ENCODE results near the gene TCEAL2. TPM values are rescaled to one million over a fixed set of nuclear protein-coding genes. Genes with fewer than 3 reads are reported as not detected.
A peak's percentile ranks its signal among the peaks of the same experiment; 100 is the strongest.
"Not testable (repeated sequence)": the region's sequence is repeated elsewhere in the genome, so short reads cannot be mapped to it uniquely, and the experiment has no call there.

The TCEAL2 gene
- total and polyA plus RNA-seq, 3 experiments from 2014 or later = 0.33 TPM; not detected in 2

DNA sequence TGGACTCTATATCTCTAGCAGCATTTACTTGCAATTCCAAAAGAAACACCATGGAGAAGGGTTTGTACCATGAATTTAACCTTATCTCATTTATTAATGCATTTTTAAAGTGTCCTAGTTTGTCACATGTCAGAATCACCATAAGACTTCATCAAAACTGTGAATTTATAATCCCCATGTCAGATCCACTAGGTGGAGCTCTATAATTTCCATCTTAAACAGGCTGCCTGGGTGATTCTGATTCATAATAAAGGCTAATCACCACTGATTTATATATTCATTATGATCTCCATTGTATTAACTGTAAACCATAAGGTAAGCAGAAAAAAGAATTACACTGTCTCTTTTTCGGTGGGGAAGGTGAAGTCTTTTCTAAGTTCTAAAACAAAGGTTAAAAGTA is 4.0 kb downstream of the TCEAL2 start:
- Histone ChIP-seq H3K27me3 (ENCODE audit: insufficient read depth, low read length, poor library complexity, severe bottlenecking) (no peaks in the 10 kb centered on the region), H3K27ac (ENCODE audit: low read depth, low read length) (no peak overlapping the region), H3K4me1 (ENCODE audit: insufficient read depth, low read length) (no peaks in the 10 kb centered on the region), H3K36me3 (ENCODE audit: insufficient read depth, low read length) (no peaks in the 10 kb centered on the region), H3K4me3 (ENCODE audit: low read length) (no peak overlapping the region), H3K9me3 (ENCODE audit: low read length) (no peaks in the 10 kb centered on the region)
- Mint-ChIP-seq H3K9me3 (peaks cover 0 to 2% (median 0%) of the 10 kb centered on the region in 5 donors), H3K27ac (no peak overlapping the region), H3K36me3 (no peaks in the 10 kb centered on the region), H3K4me3 (no peak overlapping the region), H3K27me3 (peaks cover 19 to 37% of the 10 kb centered on the region in 2 donors), H3K4me1 (peaks cover 2 to 8% (median 5%) of the 10 kb centered on the region in 3 donors)
- ChIA-PET CTCF (no interaction called here), POLR2A (no interaction called here)
- DNase-seq = no peak

DNA sequence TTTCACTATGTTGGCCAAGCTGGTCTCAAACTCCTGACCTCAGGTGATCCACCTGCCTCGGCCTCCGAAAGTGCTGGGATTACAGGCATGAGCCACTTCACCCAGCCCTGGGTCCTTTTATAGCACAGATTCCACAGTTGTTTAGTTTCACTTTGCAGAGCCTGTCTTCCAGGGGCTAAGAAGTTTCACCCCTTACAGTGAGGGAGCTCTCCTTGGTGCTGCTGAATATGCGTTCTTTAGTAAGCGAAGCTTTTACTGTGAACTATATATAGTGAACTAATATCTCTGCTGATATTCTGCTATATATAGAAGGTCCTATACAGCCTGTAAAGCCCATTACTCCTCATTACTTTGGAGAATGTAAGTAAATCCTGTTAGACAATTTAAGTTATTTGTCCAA is 12.6 kb downstream of the TCEAL2 start:
- H3K27ac ChIP-seq (ENCODE audit: low read depth, low read length) = no peak overlapping the region
- no peaks in the 10 kb centered on the region for H3K9me3 ChIP-seq (ENCODE audit: low read length)
- DNase-seq = no peak
- H3K4me1 Mint-ChIP-seq = peaks cover 0 to 3% (median 0%) of the 10 kb centered on the region in 3 donors
- H3K4me3 ChIP-seq (ENCODE audit: low read length) = no peak overlapping the region
- no peak overlapping the region for H3K27ac Mint-ChIP-seq
- no peaks in the 10 kb centered on the region for H3K9me3 Mint-ChIP-seq
- H3K27me3 ChIP-seq (ENCODE audit: insufficient read depth, low read length, poor library complexity, severe bottlenecking) = no peaks in the 10 kb centered on the region
- CTCF ChIA-PET = no interaction called here
- POLR2A ChIA-PET = no interaction called here
- H3K36me3 ChIP-seq (ENCODE audit: insufficient read depth, low read length) = no peaks in the 10 kb centered on the region
- H3K36me3 Mint-ChIP-seq = no peaks in the 10 kb centered on the region
- H3K27me3 Mint-ChIP-seq = peaks cover 20 to 24% of the 10 kb centered on the region in 2 donors
- no peaks in the 10 kb centered on the region for H3K4me1 ChIP-seq (ENCODE audit: insufficient read depth, low read length)
- no peak overlapping the region for H3K4me3 Mint-ChIP-seq

DNA sequence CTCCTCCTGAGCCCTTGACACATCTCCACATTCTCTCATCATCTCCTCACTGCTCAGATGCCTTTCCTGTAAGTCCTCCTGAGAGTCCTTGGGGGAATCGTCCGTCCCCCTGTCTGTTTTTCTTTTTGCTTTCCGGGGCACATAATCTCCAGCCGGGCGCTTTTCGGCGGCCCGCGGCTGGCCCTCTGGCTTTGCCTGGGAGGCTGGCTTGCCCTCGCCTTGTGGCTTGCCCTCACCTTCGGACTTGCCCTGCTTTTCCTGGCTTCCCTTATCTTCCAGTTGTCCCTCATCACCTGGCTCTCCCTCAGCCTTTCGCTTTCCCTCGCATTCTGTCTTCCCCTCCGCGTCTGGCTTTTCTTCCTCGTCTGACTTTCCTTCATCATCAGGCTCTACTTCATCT is 15.4 kb downstream of the TCEAL2 start:
- POLR2A ChIA-PET; H3K4me3 ChIP-seq (ENCODE audit: low read length); H3K9me3 ChIP-seq (ENCODE audit: low read length); CTCF ChIA-PET; H3K9me3 Mint-ChIP-seq; H3K36me3 Mint-ChIP-seq; H3K27me3 ChIP-seq (ENCODE audit: insufficient read depth, low read length, poor library complexity, severe bottlenecking); H3K4me1 Mint-ChIP-seq; H3K4me3 Mint-ChIP-seq; H3K4me1 ChIP-seq (ENCODE audit: insufficient read depth, low read length); H3K36me3 ChIP-seq (ENCODE audit: insufficient read depth, low read length); DNase-seq; H3K27ac ChIP-seq (ENCODE audit: low read depth, low read length): not testable (repeated sequence)
- H3K27me3 Mint-ChIP-seq = peaks cover 24 to 36% of the 10 kb centered on the region in 2 donors
- H3K27ac Mint-ChIP-seq = peak overlapping the region in 1 of 8 donors; percentile 12

DNA sequence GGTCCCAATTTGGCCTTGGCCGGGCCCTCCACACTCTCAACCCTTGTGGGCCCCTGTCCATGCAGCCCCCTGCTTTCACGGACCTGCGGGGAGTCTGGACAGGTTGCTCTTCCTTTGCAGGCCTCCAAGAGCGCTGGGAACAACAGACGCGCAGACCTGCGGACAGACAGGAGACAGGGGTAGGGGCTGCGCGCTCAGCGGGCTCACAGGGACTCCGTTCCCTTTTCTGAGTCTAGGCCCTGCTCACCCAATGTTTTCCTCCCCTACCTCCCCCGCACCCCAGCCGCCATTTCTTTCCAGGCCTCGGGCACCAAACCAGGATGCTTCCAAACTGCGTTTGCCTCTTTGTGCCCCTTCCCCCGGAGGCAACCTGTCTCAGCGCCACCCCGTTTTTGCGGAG is 16.2 kb downstream of the TCEAL2 start:
- H3K9me3 ChIP-seq (ENCODE audit: low read length); H3K27me3 ChIP-seq (ENCODE audit: insufficient read depth, low read length, poor library complexity, severe bottlenecking); H3K4me3 Mint-ChIP-seq; H3K36me3 ChIP-seq (ENCODE audit: insufficient read depth, low read length); H3K9me3 Mint-ChIP-seq; H3K4me1 ChIP-seq (ENCODE audit: insufficient read depth, low read length); H3K4me3 ChIP-seq (ENCODE audit: low read length); CTCF ChIA-PET; H3K27ac Mint-ChIP-seq; H3K27ac ChIP-seq (ENCODE audit: low read depth, low read length); H3K36me3 Mint-ChIP-seq; H3K4me1 Mint-ChIP-seq; DNase-seq; POLR2A ChIA-PET: not testable (repeated sequence)
- peaks cover 24 to 33% of the 10 kb centered on the region in 2 donors for H3K27me3 Mint-ChIP-seq

DNA sequence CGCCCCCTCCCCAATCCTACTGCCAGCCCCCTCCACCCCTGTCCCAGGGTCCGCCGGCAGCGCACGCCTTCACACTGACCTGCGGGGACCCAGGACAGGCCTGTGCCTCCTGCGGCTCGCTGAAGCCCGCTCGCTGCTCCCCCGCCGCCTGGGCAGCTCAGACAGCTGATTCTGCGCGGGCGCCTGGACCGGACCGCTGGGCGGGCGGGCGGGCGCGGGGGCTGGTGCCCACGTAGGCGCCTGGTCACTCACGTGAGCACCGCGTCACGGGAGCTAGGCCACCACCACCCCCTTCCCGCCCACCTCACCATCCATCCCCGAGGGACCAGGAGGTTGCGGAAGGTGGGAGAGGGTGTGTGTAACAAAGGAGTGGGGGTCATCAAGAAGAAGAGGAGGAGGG is 16.8 kb downstream of the TCEAL2 start, which contains the start of gene TCEAL6:
Gene TCEAL6, minus strand, starts transcription at position 208 of the 400 bp plus-strand sequence.
- H3K36me3 ChIP-seq (ENCODE audit: insufficient read depth, low read length); H3K27ac ChIP-seq (ENCODE audit: low read depth, low read length); CTCF ChIA-PET; H3K4me1 Mint-ChIP-seq; H3K9me3 ChIP-seq (ENCODE audit: low read length); DNase-seq; H3K4me3 ChIP-seq (ENCODE audit: low read length); H3K27me3 ChIP-seq (ENCODE audit: insufficient read depth, low read length, poor library complexity, severe bottlenecking); POLR2A ChIA-PET; H3K4me1 ChIP-seq (ENCODE audit: insufficient read depth, low read length); H3K9me3 Mint-ChIP-seq; H3K4me3 Mint-ChIP-seq; H3K36me3 Mint-ChIP-seq: not testable (repeated sequence)
- Mint-ChIP-seq H3K27me3 (peaks cover 24 to 28% of the 10 kb centered on the region in 2 donors), H3K27ac (peak within 1 kb of the TSS in 1 of 8 donors; percentile 75)

DNA sequence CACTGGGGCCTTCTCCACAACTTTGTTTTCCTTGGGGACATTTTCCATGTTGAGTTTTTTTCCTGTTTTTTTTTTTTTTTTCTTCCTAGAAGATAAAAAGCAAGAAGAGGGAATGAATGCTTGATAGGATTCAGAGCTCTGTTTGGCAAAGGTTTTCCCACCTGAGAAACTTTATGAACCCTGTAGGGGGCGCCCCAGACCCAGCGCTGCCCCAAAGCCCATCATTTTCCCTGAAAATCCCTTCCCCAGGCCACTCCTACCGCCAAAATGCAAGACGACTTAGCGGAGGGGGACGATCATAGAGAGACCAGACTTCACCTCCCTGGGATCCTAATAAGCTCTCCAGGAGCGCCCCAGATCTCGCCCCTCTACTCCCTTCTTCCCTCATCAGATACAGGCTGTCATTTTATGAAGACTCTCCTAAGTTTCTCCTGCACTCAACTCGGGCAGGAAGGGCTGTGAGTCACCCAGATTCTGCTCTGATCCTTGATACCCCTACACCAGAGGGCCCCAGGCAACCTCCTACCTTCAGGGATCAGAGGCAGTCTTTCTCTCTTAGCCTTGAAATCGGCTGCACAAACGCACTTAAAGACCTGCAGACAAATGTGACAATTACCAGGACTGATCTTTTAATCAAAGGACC is 28.9 kb downstream of the TCEAL2 start:
- peak in 2 of 5 donors; percentile 3 to 17 for DNase-seq
- Histone ChIP-seq H3K36me3 (ENCODE audit: insufficient read depth, low read length) (no peaks in the 10 kb centered on the region), H3K27me3 (ENCODE audit: insufficient read depth, low read length, poor library complexity, severe bottlenecking) (no peaks in the 10 kb centered on the region), H3K27ac (ENCODE audit: low read depth, low read length) (no peak overlapping the region), H3K4me3 (ENCODE audit: low read length) (peak overlapping the region; percentile 75), H3K4me1 (ENCODE audit: insufficient read depth, low read length) (peaks cover 3% of the 10 kb centered on the region), H3K9me3 (ENCODE audit: low read length) (no peaks in the 10 kb centered on the region)
- peaks cover 7 to 18% (median 12%) of the 10 kb centered on the region in 3 donors for H3K4me1 Mint-ChIP-seq
- peaks cover 0 to 10% of the 10 kb centered on the region in 2 donors for H3K27me3 Mint-ChIP-seq
- peaks cover 0 to 2% (median 0%) of the 10 kb centered on the region in 3 donors for H3K36me3 Mint-ChIP-seq
- ChIA-PET POLR2A (interaction anchor here (0.6 to 2.1 kb wide), 2 partner anchors 223 kb away, joined by 4 to 8 read pairs; partner anchors contain the start of gene ZMAT1), CTCF (interaction anchor here (0.7 kb wide), 1 partner anchor 743 kb away, joined by 3 read pairs; no protein-coding TSS in a partner anchor)
- no peaks in the 10 kb centered on the region for H3K9me3 Mint-ChIP-seq
- peak overlapping the region; percentile 49 to 99 (median 97) for H3K27ac Mint-ChIP-seq
- H3K4me3 Mint-ChIP-seq = peak overlapping the region; percentile 90 to 98 (median 97)

DNA sequence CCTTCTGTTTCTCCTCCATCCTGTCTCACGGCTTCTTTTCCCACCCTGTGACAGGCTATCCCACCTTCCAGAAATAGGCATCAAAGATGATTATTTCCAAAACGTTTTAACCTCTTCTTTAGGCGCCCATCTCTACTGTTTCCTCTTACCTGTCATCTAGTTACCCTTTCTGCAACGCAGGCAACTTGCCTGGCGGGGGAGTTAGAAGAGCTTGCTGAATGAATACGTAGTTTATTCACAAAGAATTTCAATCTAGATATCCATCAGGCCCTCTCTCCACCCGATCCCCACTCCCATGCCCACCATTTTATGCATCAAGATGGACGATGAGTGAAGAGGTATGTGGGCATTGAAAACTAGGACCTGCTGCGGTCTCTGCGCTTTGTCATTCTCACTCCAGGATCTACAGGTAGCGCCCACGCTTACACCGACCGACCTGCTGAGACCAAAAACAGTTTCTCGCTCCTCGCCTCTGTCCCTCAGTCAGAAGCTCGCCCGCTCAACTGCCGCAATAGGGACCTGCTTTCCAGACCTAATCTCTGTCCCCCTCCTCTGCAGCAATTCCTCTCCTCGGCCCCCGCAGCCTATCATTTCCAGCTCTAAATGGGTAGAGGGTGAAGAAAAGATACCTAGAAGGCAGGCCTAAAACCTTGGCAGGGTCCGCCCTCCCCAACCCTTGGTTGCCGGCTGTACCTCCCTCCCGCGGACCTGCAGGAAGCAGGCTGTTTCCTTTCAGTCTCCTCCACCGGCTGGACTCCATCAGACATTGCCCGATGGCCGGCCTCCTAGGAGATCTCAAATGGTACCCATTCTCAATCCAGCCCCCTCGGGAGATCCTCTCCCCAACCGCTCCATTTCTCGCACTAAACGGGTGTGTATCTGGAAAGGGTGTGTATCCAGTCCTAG is 29.7 kb downstream of the TCEAL2 start:
- peaks cover 3% of the 10 kb centered on the region for H3K4me1 ChIP-seq (ENCODE audit: insufficient read depth, low read length)
- Mint-ChIP-seq H3K27me3 (peaks cover 4 to 10% of the 10 kb centered on the region in 2 donors), H3K4me1 (peaks cover 7 to 18% (median 12%) of the 10 kb centered on the region in 3 donors), H3K27ac (peak overlapping the region; percentile 92 to 100 (median 97)), H3K9me3 (no peaks in the 10 kb centered on the region), H3K4me3 (peak overlapping the region; percentile 90 to 98 (median 97)), H3K36me3 (peaks cover 0 to 2% (median 0%) of the 10 kb centered on the region in 3 donors)
- ChIA-PET CTCF (no interaction called here), POLR2A (interaction anchor here (2.1 kb wide), 1 partner anchor 223 kb away, joined by 8 read pairs; the partner anchor contains the start of gene ZMAT1)
- H3K27me3 ChIP-seq (ENCODE audit: insufficient read depth, low read length, poor library complexity, severe bottlenecking) = no peaks in the 10 kb centered on the region
- H3K9me3 ChIP-seq (ENCODE audit: low read length) = no peaks in the 10 kb centered on the region
- H3K36me3 ChIP-seq (ENCODE audit: insufficient read depth, low read length) = no peaks in the 10 kb centered on the region
- DNase-seq = peak; percentile 1 to 45 (median 10)
- H3K27ac ChIP-seq (ENCODE audit: low read depth, low read length) = peak overlapping the region; percentile 61
- peak overlapping the region; percentile 75 for H3K4me3 ChIP-seq (ENCODE audit: low read length)

DNA sequence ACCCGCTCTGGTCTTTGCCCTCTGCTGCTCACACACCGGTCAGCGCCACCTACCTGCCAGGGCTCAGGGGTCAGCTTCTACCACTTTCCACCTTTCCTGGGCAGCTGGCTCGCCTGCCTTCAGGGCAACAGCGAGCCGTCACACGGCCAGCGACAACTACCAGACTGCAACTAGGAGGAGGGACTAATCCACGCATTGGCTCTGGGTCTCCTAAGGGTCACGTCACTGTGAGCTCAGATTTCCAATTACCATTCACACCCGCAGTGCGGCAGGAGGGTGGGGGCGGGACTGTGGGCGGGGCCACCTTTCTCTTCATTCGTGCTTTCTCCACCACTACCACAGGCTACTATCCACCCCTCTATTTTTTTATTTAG is 30.3 kb downstream of the TCEAL2 start, which contains the start of gene BEX5:
Gene BEX5, minus strand, starts transcription at position 172 of the 374 bp plus-strand sequence. CDS start 1,712 bp downstream, outside the sequence.
- ChIA-PET CTCF (no interaction called here), POLR2A (interaction anchor here (2.1 kb wide), 1 partner anchor 224 kb away, joined by 8 read pairs; the partner anchor contains the start of gene ZMAT1)
- H3K27ac Mint-ChIP-seq = peak within 1 kb of the TSS; percentile 92 to 100 (median 97)
- peak within 1 kb of the TSS; percentile 90 to 98 (median 97) for H3K4me3 Mint-ChIP-seq
- peaks cover 7 to 18% (median 12%) of the 10 kb centered on the region in 3 donors for H3K4me1 Mint-ChIP-seq
- Histone ChIP-seq H3K4me1 (ENCODE audit: insufficient read depth, low read length) (peaks cover 3% of the 10 kb centered on the region), H3K27me3 (ENCODE audit: insufficient read depth, low read length, poor library complexity, severe bottlenecking) (no peaks in the 10 kb centered on the region), H3K9me3 (ENCODE audit: low read length) (no peaks in the 10 kb centered on the region), H3K36me3 (ENCODE audit: insufficient read depth, low read length) (no peaks in the 10 kb centered on the region), H3K4me3 (ENCODE audit: low read length) (peak within 1 kb of the TSS; percentile 75), H3K27ac (ENCODE audit: low read depth, low read length) (peak within 1 kb of the TSS; percentile 61)
- no peaks in the 10 kb centered on the region for H3K9me3 Mint-ChIP-seq
- H3K36me3 Mint-ChIP-seq = peaks cover 0 to 2% (median 0%) of the 10 kb centered on the region in 3 donors
- DNase-seq = peak; percentile 18 to 71 (median 51)
- H3K27me3 Mint-ChIP-seq = peaks cover 5 to 8% of the 10 kb centered on the region in 2 donors
